HG03460 (cell line): ENCODE data around the gene A3GALT2.

Experiments
- ATAC-seq: cut with Tn5 transposase; IDR thresholded peaks from one replicate; pipeline ENCODE4 v1.9.1; 2021; ENCODE audit not compliant: unreplicated experiment

Gene A3GALT2

DNA sequence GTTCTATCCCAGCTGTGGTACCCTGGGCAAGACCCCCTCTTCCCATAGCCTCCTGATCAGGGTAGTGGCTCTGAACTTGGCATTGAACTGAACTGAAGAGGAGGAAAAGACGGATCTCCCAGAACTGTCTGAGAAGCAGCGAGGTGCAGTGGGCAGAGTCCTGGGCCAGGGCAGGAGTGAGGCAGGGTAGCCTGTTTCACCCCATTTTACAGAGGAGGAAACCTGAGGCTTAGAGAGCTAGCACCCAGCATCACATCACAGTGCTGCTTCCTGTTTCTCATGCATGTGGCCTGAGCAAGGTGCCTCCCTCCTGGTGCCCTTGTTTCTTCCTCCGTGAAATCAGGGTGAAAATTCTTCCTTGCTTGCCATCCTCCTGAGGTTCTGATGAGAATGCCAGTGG is 47.5 kb downstream of the A3GALT2 start:
- no peak for ATAC-seq

- ATAC-seq: no peak
Measured at GRCh38 chr1:33272930-33273329, 48.0 kb downstream of the A3GALT2 start.

DNA sequence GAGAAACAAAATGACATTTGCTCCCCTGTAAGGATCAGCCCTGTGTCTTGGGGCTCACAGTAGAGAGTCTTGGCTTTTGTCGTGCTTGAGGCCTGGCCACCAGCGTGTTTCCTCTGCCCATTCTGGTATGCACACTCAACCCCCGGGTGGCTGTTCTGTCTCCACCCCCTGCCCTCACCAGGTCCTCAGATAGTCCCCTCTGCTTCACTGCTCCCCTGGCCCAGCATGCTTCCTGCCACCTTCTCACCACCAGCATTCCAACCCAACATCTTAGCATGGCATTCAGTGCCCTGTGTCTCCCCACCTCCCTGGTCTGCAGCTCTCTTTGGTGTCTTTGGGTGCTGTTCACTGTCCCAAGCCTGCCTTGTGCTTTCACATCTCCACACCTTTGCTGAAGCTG is 48.4 kb downstream of the A3GALT2 start:
- ATAC-seq: no peak

- no peak for ATAC-seq
Measured at GRCh38 chr1:33271666-33272505, 49.0 kb downstream of the A3GALT2 start.

DNA sequence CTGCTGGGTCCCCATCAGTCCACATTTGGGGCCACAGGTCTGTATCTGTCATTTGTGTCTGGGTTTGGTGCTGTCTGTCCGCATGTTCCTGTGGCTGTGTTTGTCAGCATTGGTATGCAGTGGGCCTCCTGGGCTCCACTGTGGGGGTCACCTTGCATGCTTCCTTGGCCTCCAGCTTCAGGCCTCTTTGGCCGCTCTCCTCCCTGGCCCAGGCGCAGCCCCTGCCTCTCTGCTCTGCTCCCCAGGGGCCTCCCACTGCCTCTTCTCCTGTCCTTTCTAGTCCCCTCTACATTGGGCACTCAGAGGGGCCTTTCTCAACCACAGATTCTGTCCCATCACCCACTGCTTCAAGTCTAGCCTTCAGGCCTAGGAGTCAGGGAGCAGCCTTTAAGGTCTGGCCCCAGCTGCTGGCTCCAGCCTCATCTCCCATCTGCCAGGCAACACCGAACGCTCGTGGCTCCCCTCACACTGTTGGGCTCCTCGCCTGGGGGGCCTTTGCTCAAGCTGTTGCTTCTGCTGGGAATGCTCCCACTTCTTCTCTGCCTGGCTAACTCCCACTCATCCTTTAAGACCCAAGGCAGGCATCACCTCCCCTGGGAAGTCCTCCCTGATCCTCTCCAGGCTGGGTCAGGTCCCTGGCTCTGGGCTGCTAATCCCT is 50.0 kb downstream of the A3GALT2 start:
- ATAC-seq: no peak

GRCh38 chr1:33270379-33270778 is 50.5 kb downstream of the A3GALT2 start:
- ATAC-seq: no peak

DNA sequence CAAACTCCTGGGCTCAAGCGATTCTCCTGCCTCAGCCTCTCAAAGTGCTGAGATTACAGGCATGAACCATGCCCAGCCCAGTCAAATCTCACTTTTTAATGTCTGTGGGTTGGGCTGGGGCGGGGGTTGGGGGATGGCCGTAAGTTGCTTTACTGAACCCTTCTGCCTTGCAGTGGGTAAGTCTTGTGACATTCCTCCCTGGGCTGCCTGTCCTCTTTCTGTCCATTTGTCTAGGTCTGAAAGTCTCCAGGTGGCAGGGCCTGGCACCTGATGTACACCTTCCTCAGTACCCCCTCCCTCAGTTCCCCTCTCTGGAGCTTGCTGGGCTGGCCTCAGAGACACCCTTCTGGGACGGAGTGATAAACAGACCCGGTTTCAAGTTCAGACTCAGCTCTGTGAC is 51.3 kb downstream of the A3GALT2 start:
- no peak for ATAC-seq

DNA sequence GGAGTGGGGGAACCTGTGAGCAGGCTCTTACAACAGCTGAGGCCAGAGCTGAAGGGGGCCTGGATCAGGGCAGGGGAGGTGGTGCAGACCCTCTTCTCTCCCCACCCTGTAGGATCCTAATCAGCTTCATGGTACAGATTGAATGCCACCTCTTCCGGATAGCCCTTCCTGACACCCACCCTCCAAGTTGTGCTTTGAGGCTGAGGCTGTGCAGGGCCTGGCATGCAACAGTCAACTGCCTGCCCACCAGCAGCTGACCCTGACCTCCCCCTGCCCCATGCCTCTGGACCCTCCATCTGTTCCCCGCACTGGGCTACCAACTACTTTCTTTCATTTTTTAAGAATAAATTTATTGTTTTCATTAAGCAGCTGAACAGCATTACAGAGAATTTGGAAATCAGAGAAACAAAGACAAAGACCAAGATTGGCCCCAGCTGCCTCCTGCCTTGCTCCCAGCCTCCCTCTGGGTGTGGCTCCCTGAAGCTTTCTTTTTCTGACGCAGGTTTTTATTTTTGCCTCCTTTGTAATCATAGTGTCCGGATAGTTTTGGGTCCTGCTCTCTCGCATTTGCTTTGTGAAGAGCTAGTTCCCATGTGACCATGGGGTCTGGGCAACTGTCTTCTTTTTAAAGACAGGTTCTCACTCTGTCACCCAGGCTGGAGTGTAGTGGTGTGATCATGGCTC is 51.8 kb downstream of the A3GALT2 start:
- ATAC-seq: no peak

DNA sequence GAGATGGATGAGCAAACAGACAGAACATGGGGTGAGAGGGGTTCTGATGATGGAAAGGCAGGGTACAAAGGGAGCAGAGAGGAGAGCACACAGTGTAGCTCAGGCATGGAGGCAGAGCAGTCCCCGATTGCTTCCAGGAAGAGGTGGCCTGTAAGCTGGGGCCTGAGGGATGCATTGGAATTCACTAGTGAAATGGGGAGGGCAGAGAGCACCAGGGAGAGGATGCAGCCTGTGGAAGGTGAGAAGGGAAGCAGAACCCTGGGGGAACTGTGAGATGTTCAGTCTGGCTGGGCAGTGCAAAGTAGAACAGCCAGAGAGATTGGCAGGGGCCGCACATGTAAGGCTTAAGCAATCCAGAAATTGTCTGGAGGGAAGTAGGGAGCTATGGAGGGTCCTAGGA is 52.4 kb downstream of the A3GALT2 start:
- ATAC-seq: no peak

- ATAC-seq: no peak
Measured at GRCh38 chr1:33267468-33268205, 53.3 kb downstream of the A3GALT2 start.

GRCh38 chr1:33266766-33267165 is 54.1 kb downstream of the A3GALT2 start:
- ATAC-seq: no peak

GRCh38 chr1:33265780-33266605 is 54.9 kb downstream of the A3GALT2 start:
- ATAC-seq: no peak

GRCh38 chr1:33263890-33264504 is 56.9 kb downstream of the A3GALT2 start:
- no peak for ATAC-seq

- no peak for ATAC-seq
Measured at GRCh38 chr1:33261344-33261743, 59.6 kb downstream of the A3GALT2 start.

DNA sequence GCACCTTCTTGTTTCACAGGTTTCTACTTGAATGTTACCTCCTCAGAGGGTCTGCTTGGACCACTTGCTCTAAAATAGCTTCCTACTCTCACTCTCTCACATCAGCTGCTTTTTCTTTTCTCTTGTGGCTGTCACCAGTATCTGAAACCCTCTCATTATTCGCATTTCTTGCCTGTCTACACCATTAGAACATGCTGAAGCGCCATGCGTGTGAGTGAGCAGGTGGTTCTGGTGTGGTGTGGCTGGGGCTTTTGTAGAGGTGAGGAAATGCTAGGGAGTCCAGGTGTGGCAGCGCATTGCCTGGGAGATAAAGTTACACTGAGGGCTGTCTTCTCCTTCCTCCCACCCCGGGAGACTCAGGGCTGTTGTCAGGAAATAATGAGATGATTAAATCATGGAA is 60.5 kb downstream of the A3GALT2 start:
- no peak for ATAC-seq

DNA sequence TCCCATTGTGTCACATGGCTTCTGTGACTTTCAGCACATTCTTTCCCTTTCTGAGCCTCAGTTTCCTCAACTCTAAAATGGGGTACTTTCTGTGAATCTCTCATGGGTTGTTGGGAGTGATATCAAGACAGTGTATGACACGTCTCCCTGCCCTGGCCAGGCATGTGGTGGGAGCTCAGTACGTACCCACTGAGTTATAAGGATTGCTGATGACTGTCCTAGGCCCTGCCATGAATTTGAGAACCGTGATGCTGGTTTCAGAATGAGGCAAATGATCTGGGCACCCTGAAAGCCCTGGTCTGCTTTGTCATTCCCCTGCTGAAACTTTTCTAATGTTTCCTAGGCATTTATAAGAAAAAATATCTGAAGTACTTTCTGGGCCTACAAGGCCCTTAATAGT is 61.0 kb downstream of the A3GALT2 start:
- no peak for ATAC-seq

GRCh38 chr1:33258788-33259274 is 62.1 kb downstream of the A3GALT2 start:
- ATAC-seq: no peak

DNA sequence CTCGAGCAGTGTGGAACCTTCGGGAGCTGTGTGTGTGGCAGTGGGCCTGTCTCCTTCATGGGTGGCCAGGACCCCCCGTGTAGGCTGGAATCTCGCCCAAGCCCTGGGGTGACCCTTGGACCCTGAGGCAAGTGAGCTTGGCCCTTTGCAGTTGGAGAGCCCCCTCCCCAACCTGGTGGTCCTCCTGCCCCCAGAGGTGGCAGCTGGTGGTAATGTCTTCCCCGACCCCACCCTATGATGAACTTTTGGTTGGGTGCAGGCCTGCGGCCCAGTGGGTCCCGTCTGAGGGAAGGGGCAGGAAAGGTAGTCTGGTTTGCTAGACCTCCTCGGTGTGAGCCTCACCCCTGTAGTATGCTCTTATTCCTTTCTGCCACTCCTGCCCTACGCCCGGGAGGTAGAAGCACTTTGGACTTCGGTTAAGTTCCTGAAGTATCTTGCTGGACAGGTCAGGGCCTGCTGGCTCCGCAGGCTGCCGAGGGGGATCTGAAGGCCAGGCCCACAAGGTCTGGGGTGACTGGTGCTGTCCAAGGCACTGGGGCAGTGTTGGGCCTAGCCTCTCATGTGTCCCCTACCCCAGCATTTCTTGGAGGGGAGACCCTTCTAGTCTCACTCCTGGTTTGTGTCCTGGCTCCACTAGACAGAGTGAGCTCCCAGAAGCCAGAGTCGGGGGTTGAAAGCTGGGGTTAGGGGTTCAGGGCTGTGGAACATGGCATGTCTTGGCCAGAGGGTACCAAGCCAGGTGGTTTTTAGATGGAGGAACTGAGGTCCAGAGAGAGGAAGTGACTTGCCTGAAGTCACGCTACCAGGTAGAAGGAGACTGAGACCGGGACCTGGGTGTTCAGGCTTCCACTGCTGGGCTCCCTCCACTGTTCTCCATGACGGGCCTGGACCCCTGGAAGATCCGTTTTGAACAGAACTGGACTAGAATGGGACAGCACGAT is 62.9 kb downstream of the A3GALT2 start:
- ATAC-seq: no peak
